Measurements from ENCODE around the gene KCNAB1.

DNA sequence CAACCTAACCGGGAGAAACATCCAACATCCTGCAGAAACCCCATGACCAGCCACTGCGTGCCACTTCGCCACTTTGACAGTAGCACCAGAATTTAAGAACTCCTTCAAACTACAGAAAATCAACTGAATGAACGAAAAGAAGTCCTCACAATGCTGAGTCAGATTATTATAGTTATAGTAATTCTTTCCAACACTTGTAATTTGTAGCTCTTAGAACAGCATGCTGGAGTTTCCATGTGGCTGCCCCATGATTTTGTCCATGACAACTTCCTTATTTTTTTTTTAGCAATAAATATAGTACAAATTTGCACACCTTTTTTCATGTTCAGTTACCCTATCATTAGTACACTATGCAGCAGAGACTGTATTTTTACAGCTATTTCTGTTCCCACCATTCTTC is 460.7 kb downstream of the KCNAB1 start:
- TF ChIP-seq, protein P1, sequence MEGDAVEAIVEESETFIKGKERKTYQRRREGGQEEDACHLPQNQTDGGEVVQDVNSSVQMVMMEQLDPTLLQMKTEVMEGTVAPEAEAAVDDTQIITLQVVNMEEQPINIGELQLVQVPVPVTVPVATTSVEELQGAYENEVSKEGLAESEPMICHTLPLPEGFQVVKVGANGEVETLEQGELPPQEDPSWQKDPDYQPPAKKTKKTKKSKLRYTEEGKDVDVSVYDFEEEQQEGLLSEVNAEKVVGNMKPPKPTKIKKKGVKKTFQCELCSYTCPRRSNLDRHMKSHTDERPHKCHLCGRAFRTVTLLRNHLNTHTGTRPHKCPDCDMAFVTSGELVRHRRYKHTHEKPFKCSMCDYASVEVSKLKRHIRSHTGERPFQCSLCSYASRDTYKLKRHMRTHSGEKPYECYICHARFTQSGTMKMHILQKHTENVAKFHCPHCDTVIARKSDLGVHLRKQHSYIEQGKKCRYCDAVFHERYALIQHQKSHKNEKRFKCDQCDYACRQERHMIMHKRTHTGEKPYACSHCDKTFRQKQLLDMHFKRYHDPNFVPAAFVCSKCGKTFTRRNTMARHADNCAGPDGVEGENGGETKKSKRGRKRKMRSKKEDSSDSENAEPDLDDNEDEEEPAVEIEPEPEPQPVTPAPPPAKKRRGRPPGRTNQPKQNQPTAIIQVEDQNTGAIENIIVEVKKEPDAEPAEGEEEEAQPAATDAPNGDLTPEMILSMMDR (conservative IDR thresholded peaks at IDR 0.05 in 1 of 2, IDR thresholded peaks at IDR 0.05 in 1 of 2; ENCODE audit: extremely low read depth in 1 of 2, insufficient read depth in 1 of 2, low read depth in 1 of 2, low read length in 2 of 2) = no peak
- TF ChIP-seq EZH2 (IDR thresholded peaks at IDR 0.05; ENCODE audit: borderline replicate concordance, low read length) = no peak
